DND-41 (cell line): Measurements from ENCODE around the gene AGAP2.
A peak's percentile ranks its signal among the peaks of the same experiment; 100 is the strongest.

Experiments
- ATAC-seq: fragments of 200-7000 bp; cut with Tn5 transposase; 3 replicates; pipeline ENCODE4 v1.9.1; 2021; ENCODE audit warnings: low read depth; ENCODE audit not compliant: insufficient read depth
- DNase-seq: peaks from one replicate; pipeline ENCODE4 v3.0.0-alpha.2; 2020
- H2AFZ ChIP-seq: 2 replicates; pipeline ENCODE4 v1.6.0; 2012; ENCODE audit warnings: low read depth, low read length
- H3K27ac ChIP-seq: 2 replicates; pipeline ENCODE4 v1.5.1; 2012; ENCODE audit warnings: low read length, inconsistent platforms
- H3K27me3 ChIP-seq: fragments of 200-600 bp; sonication (generic); 2 replicates; pipeline ENCODE4 v1.6.0; 2012; ENCODE audit warnings: low read length, mild to moderate bottlenecking, inconsistent platforms; ENCODE audit not compliant: insufficient read depth, poor library complexity
- H3K36me3 ChIP-seq: 2 replicates; pipeline ENCODE4 v1.5.1; 2012; ENCODE audit warnings: low read length, inconsistent platforms; ENCODE audit not compliant: insufficient read depth
- H3K4me1 ChIP-seq: 2 replicates; pipeline ENCODE4 v1.5.1; 2012; ENCODE audit warnings: mild to moderate bottlenecking, low read length; ENCODE audit not compliant: insufficient read depth
- H3K4me2 ChIP-seq: 2 replicates; pipeline ENCODE4 v1.6.0; 2012; ENCODE audit warnings: mild to moderate bottlenecking, moderate library complexity, low read length, inconsistent platforms; ENCODE audit not compliant: insufficient read depth
- H3K4me3 ChIP-seq, 2 experiments: fragments of 200-600 bp in 1 of 2; shearing (Covaris generic) in 1 of 2; 2 replicates each; pipeline ENCODE4 v1.5.1; 2012 to 2016; ENCODE audit warnings: inconsistent platforms in 2 of 2, low read length in 2 of 2, mild to moderate bottlenecking in 2 of 2, low read depth in 1 of 2, moderate library complexity in 1 of 2
- H3K79me2 ChIP-seq: 2 replicates; pipeline ENCODE4 v1.6.0; 2012; ENCODE audit warnings: low read length, inconsistent platforms; ENCODE audit not compliant: insufficient read depth
- H3K9ac ChIP-seq: 2 replicates; pipeline ENCODE4 v1.6.0; 2012; ENCODE audit warnings: low read depth, mild to moderate bottlenecking, inconsistent platforms, low read length, moderate library complexity
- H3K9me3 ChIP-seq: 2 replicates; pipeline ENCODE4 v1.5.1; 2012; ENCODE audit warnings: low read length, moderate library complexity, mild to moderate bottlenecking, inconsistent platforms; ENCODE audit not compliant: insufficient read depth, severe bottlenecking
- H4K20me1 ChIP-seq: 2 replicates; pipeline ENCODE4 v1.6.0; 2012; ENCODE audit warnings: low read length; ENCODE audit not compliant: insufficient read depth
- EZH2 ChIP-seq: IDR thresholded peaks from 3 replicates; pipeline ENCODE4 v1.6.1; 2012; ENCODE audit warnings: borderline replicate concordance, low read depth, mild to moderate bottlenecking, moderate library complexity, low read length, inconsistent platforms; ENCODE audit not compliant: severe bottlenecking
- TF ChIP-seq, protein P1 (sequence below): IDR thresholded peaks from 2 replicates; pipeline ENCODE4 v1.5.1; 2012; ENCODE audit warnings: borderline replicate concordance, low read length, moderate library complexity, mild to moderate bottlenecking; ENCODE audit not compliant: poor library complexity, severe bottlenecking; ENCODE audit errors: extremely low read depth

AGAP2 gene

DNA sequence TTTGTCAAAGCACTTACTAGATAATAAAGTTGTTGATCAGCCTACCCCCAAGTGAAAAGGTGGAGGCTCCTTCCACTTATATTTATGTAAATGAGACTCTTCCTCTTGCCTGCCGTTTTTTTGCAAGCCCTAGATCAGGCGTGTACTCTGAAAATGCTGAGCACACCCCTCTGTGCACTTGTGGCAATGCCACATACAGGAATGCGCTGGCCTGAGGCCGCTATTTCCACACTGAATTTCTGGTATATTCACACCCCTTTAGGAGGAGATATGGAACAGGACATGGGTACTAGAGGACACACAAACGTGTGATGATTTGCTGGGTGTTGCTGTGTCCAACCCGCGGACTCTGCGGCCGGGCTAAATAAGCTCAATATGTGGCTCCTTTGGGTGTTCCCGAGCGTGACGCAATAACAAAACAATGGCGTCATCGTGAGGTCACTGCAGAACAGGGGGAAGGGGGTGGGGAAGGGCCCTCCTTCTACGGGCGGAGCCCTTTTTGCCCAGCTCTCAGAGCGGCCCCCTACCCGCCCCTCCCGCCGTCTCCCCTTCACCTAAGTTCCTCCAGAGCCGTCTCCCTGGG is 5.7 kb upstream of the AGAP2 start:
- Histone ChIP-seq H3K9ac (peak overlapping the region; percentile 65), H3K36me3 (peaks cover 29% of the 10 kb centered on the region), H2AFZ (peak overlapping the region; percentile 68), H3K27ac (peak overlapping the region; percentile 83), H4K20me1 (peaks cover 18% of the 10 kb centered on the region), H3K4me2 (peak overlapping the region; percentile 68), H3K4me3 (peak overlapping the region; percentile 27 to 71; a peak in 3 of 4 replicates), H3K4me1 (peaks cover 61% of the 10 kb centered on the region), H3K9me3 (no peaks in the 10 kb centered on the region), H3K27me3 (no peaks in the 10 kb centered on the region), H3K79me2 (peaks cover 35% of the 10 kb centered on the region)
- ATAC-seq, result no peak; the same call in 1 of the 3 replicates
- no peak for TF ChIP-seq EZH2
- TF ChIP-seq, protein P1, sequence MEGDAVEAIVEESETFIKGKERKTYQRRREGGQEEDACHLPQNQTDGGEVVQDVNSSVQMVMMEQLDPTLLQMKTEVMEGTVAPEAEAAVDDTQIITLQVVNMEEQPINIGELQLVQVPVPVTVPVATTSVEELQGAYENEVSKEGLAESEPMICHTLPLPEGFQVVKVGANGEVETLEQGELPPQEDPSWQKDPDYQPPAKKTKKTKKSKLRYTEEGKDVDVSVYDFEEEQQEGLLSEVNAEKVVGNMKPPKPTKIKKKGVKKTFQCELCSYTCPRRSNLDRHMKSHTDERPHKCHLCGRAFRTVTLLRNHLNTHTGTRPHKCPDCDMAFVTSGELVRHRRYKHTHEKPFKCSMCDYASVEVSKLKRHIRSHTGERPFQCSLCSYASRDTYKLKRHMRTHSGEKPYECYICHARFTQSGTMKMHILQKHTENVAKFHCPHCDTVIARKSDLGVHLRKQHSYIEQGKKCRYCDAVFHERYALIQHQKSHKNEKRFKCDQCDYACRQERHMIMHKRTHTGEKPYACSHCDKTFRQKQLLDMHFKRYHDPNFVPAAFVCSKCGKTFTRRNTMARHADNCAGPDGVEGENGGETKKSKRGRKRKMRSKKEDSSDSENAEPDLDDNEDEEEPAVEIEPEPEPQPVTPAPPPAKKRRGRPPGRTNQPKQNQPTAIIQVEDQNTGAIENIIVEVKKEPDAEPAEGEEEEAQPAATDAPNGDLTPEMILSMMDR, result no peak
- no peak for DNase-seq

DNA sequence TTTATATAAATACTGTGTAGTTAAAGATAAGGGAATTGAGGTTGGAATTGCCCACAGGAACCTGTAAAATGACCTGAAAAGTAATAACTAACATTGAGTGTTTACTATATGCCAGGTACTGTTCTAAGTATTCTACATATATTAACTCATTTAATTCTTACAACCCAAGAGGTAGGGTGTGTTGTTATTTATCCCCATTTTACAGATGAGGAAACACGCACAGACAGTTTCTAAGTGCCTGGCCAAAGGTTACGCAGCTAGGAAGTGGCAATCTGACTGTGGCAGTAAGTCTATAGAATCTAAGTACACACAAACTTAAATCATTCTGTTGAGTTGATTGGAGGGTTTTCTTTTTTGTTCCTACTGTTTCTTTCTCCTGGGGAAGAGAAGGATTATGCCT is 5.2 kb upstream of the AGAP2 start:
- ATAC-seq (no peak), DNase-seq (no peak)
- peaks cover 34% of the 10 kb centered on the region for H3K79me2 ChIP-seq
- no peak overlapping the region for H2AFZ ChIP-seq
- H4K20me1 ChIP-seq, result peaks cover 18% of the 10 kb centered on the region
- H3K9ac ChIP-seq, result peak overlapping the region; percentile 65; the same call in 1 of the 2 replicates
- H3K27ac ChIP-seq, result no peak overlapping the region
- H3K4me3 ChIP-seq, result 0 out of 4 replicates have a peak overlapping the region, but pooled peaks of 1 of the 2 experiments have one; percentile 71
- no peaks in the 10 kb centered on the region for H3K27me3 ChIP-seq
- peak overlapping the region; percentile 68 for H3K4me2 ChIP-seq
- no peak for TF ChIP-seq EZH2
- TF ChIP-seq, protein P1, result no peak
- peaks cover 24% of the 10 kb centered on the region for H3K36me3 ChIP-seq
- H3K4me1 ChIP-seq, result peaks cover 62% of the 10 kb centered on the region
- H3K9me3 ChIP-seq, result no peaks in the 10 kb centered on the region

DNA sequence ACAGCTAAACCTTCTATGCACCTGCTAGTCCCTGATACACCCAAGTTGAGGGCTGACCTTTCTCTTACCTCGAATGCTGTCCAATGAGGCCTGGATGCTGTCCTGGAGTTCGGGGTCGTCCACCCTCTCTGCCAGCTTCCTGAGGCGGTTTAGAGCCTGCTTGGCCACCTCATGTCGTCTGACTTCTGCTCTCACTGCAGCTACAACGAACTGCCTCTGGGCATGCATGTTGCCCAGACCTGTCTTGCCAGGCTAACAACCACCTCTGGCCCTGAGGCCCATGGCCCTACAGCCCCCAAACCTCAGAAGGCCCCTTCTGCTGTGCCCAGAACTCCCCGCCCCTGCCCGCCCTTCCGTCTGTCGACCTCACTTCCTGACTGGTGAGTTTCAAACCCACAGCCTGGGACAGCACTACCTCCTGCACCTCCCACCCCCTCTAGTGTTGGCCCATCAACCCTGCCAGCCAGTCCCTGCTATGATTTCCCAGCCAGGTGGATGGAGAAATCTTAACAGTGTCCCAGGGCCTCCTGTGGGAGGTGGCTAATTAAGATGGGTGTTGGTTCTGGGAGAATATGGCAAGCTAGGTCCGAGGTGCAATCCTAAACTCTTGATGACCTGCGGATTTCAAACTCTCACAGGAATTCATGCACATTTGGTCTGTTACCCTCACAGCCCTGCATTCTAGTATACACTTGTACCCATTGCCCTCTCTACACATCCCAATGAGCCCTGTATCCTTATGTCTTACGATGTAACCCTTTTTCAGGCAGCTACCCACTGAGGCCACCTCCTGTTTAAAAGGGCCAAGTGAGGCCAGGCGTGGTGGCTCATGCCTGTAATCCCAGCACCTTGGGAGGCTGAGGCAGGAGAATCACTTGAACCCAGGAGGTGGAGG is 3.5 kb upstream of the AGAP2 start:
- peak overlapping the region; percentile 83 for H2AFZ ChIP-seq
- H3K4me2 ChIP-seq, result peak overlapping the region; percentile 92
- ATAC-seq (peak; percentile 75), DNase-seq (peak; percentile 85)
- H3K27me3 ChIP-seq, result no peaks in the 10 kb centered on the region
- peaks cover 62% of the 10 kb centered on the region for H3K4me1 ChIP-seq
- TF ChIP-seq EZH2, result no peak
- TF ChIP-seq, protein P1, result peak; percentile 85
- H3K79me2 ChIP-seq, result peaks cover 34% of the 10 kb centered on the region
- H3K36me3 ChIP-seq, result peaks cover 9% of the 10 kb centered on the region
- H3K9ac ChIP-seq, result peak overlapping the region; percentile 61
- peak overlapping the region; percentile 36 to 75; a peak in 3 of 4 replicates for H3K4me3 ChIP-seq
- peaks cover 17% of the 10 kb centered on the region for H4K20me1 ChIP-seq
- peak overlapping the region; percentile 88 for H3K27ac ChIP-seq
- no peaks in the 10 kb centered on the region for H3K9me3 ChIP-seq
